Neural crest cell (in vitro differentiated cells): ENCODE measurements around the gene GBA3. TPM values are rescaled to one million over a fixed set of nuclear protein-coding genes. Genes with fewer than 3 reads are reported as not detected.

Experiments used
- DNase-seq: peaks from one replicate; pipeline ENCODE4 v3.0.0; 2021; ENCODE audit warnings: low read depth, mixed read lengths, low spot score
- H3K27ac Mint-ChIP-seq: one replicate; pipeline ENCODE4 v1.8.0; 2021; ENCODE audit warnings: mild to moderate bottlenecking, mixed read lengths; ENCODE audit not compliant: unreplicated experiment
- H3K27me3 Mint-ChIP-seq: 2 replicates; pipeline ENCODE4 v1.8.0; 2021; ENCODE audit warnings: low read depth, mild to moderate bottlenecking, mixed read lengths
- H3K36me3 Mint-ChIP-seq: 2 replicates; pipeline ENCODE4 v1.8.0; 2021; ENCODE audit warnings: low read depth, mild to moderate bottlenecking, mixed read lengths
- H3K4me1 Mint-ChIP-seq: 2 replicates; pipeline ENCODE4 v1.8.0; 2021; ENCODE audit warnings: mixed read lengths
- H3K4me3 Mint-ChIP-seq: one replicate; pipeline ENCODE4 v1.8.0; 2021; ENCODE audit warnings: mild to moderate bottlenecking, mixed read lengths
- H3K9me3 Mint-ChIP-seq: 2 replicates; pipeline ENCODE4 v1.8.0; 2021; ENCODE audit warnings: mixed read lengths
- long read RNA-seq: library from polyadenylated mRNA; unstranded; transcript quantifications from one replicate; pipeline ENCODE4 v2.0.0, GENCODE V29; 2020
- total RNA-seq: library from RNA; stranded (reverse); gene quantifications from 2 replicates; pipeline ENCODE4 v1.2.1, GENCODE V29; 2021
- TF ChIP-seq, protein P1 (sequence below): fragments of 200-600 bp; sonication (generic); conservative IDR thresholded peaks from 2 replicates; pipeline ENCODE4 v1.5.0; 2021; ENCODE audit warnings: antibody characterized with exemption, mild to moderate bottlenecking

Gene GBA3
- total RNA-seq, result not detected in 2 replicates
- long read RNA-seq, result 0 reads

DNA sequence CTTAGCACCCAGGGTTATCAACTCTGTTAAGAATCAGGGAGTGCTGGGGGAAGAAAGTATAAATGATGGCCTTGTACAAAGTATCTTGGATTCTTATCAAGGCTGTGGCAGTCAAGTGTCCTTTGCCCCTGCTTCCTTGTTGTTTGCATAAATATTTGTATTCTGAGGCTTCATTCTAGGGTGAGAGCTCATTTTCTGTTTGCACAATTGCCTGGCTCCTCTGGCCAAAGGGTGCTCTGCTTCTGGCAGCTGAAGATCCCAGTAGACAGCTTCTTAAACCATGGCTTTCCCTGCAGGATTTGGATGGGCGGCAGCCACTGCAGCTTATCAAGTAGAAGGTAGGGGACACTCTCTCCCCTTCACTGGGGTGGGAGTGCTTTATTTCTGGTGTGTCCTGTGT lies at the start of gene GBA3:
TSS of gene GBA3 (plus strand) at position 202 of the 400 bp plus-strand sequence.
- H3K27me3 Mint-ChIP-seq, result peaks cover 17% of the 10 kb centered on the region
- H3K27ac Mint-ChIP-seq, result no peak within 1 kb of the TSS
- H3K36me3 Mint-ChIP-seq, result no peaks in the 10 kb centered on the region
- TF ChIP-seq, protein P1, sequence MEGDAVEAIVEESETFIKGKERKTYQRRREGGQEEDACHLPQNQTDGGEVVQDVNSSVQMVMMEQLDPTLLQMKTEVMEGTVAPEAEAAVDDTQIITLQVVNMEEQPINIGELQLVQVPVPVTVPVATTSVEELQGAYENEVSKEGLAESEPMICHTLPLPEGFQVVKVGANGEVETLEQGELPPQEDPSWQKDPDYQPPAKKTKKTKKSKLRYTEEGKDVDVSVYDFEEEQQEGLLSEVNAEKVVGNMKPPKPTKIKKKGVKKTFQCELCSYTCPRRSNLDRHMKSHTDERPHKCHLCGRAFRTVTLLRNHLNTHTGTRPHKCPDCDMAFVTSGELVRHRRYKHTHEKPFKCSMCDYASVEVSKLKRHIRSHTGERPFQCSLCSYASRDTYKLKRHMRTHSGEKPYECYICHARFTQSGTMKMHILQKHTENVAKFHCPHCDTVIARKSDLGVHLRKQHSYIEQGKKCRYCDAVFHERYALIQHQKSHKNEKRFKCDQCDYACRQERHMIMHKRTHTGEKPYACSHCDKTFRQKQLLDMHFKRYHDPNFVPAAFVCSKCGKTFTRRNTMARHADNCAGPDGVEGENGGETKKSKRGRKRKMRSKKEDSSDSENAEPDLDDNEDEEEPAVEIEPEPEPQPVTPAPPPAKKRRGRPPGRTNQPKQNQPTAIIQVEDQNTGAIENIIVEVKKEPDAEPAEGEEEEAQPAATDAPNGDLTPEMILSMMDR, result no peak
- no peaks in the 10 kb centered on the region for H3K4me1 Mint-ChIP-seq
- no peak within 1 kb of the TSS for H3K4me3 Mint-ChIP-seq
- no peak for DNase-seq
- no peaks in the 10 kb centered on the region for H3K9me3 Mint-ChIP-seq

DNA sequence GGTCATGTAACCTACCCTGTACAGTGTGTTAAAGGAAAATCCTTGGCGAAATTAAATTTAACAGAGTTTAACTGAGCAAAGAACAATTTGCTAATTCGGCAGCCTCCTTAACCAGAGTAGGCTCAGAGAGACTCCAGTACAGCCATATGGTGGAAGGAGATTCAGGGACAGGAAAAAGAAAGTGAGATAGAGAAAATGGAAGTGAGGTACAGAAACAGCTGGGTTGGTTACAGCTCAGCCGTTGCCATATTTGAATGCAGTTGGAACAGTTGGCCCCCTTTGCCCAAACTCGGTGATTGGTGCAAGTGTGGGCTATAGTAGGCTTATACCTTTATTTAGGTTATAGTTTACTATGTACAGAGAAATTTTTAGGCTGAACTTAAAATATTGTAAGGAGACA lies 48.8 kb upstream of the GBA3 start:
- no peak overlapping the region for H3K27ac Mint-ChIP-seq
- H3K9me3 Mint-ChIP-seq, result peaks cover 4% of the 10 kb centered on the region
- no peaks in the 10 kb centered on the region for H3K4me1 Mint-ChIP-seq
- H3K4me3 Mint-ChIP-seq, result no peak overlapping the region
- H3K27me3 Mint-ChIP-seq, result no peaks in the 10 kb centered on the region
- peaks cover 5% of the 10 kb centered on the region for H3K36me3 Mint-ChIP-seq
- no peak for DNase-seq
- TF ChIP-seq, protein P1, result no peak

DNA sequence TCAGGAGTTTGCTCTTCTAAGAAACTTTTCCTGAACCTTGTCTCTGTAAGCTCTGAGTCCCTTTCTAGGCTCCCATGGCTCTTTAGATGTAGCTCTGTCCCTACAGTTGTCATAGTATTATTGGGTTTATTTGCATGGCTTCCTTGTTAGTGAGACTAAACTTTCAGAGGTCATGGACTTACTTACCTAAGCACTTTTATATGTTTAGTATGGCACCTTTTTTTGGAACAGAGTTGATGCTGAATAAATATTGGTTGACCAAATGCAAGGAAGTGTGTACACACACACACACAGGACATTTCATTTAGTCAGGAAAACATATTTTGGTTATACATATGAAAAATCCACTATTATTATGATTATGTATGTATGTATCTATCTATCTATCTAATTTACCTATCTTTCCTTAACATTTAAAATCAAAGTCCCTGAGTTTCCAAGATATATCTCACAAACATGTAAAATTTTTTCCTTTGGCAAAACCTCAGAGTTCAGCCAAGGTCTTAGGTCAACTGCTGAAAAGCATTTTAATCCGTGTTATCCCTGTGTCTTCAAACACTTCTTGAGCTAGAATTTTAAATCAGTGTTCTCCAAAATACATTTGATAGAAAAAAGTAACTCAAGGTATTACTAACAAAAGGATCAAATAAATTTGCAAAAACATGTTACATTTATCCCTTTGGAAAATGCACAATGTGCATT lies 47.1 kb upstream of the GBA3 start:
- H3K9me3 Mint-ChIP-seq, result peaks cover 3% of the 10 kb centered on the region
- TF ChIP-seq, protein P1, result no peak
- no peak overlapping the region for H3K4me3 Mint-ChIP-seq
- H3K27ac Mint-ChIP-seq, result no peak overlapping the region
- H3K27me3 Mint-ChIP-seq, result no peaks in the 10 kb centered on the region
- no peaks in the 10 kb centered on the region for H3K4me1 Mint-ChIP-seq
- H3K36me3 Mint-ChIP-seq, result peaks cover 4% of the 10 kb centered on the region
- DNase-seq, result no peak

DNA sequence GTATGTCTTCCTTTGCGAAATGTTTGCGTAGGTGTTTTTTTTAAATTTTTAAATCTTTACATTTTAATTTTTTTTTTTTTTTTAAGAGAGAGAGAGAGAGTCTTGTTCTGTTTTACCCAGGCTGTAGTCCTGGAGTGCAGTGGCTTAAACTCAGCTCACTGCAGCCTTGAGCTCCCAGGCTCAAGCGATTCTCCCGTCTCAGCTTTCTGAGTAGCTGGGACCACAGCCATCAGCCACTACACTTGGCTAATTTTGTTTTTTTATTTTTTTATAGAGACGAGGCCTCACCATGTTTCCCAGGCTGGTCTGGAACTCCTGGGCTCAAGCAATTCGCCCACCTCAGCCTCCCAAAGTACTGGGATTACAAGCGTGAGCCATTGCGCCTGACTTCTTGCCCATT lies 43.7 kb upstream of the GBA3 start:
- no peak for DNase-seq
- H3K4me3 Mint-ChIP-seq, result no peak overlapping the region
- TF ChIP-seq, protein P1, result no peak
- no peaks in the 10 kb centered on the region for H3K36me3 Mint-ChIP-seq
- H3K27me3 Mint-ChIP-seq, result no peaks in the 10 kb centered on the region
- no peaks in the 10 kb centered on the region for H3K4me1 Mint-ChIP-seq
- H3K9me3 Mint-ChIP-seq, result no peaks in the 10 kb centered on the region
- H3K27ac Mint-ChIP-seq, result no peak overlapping the region

DNA sequence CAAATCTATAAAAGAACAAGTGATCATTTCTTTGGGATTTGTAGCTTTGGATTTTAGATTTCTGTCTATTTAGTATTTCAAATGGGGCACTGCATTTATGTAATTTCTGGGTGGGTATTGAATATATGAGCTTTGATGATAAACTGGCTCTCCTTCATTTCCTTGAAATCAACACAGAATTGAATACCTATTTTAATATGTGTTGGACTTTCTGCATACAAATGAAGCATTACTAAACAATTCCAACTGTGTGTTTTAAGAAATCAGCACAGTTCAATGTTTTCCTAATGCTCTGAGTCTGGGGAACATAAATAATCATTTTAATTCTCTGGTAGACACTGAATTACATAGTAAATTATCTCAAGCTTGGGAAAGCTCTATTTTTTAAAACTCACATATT lies 42.0 kb upstream of the GBA3 start:
- H3K9me3 Mint-ChIP-seq, result no peaks in the 10 kb centered on the region
- H3K4me1 Mint-ChIP-seq, result no peaks in the 10 kb centered on the region
- TF ChIP-seq, protein P1, result no peak
- no peak overlapping the region for H3K4me3 Mint-ChIP-seq
- no peaks in the 10 kb centered on the region for H3K36me3 Mint-ChIP-seq
- H3K27me3 Mint-ChIP-seq, result no peaks in the 10 kb centered on the region
- H3K27ac Mint-ChIP-seq, result no peak overlapping the region
- no peak for DNase-seq
